Left ventricle myocardium inferior (tissue), 1 donor: Measurements from ENCODE around the gene C19orf67. TPM values are rescaled to one million over a fixed set of nuclear protein-coding genes. Genes with fewer than 3 reads are reported as not detected.
A peak's percentile ranks its signal among the peaks of the same experiment; 100 is the strongest.

Source experiments
- DNase-seq: peaks from one replicate; pipeline ENCODE4 v3.0.0-alpha.2; 2020
- H3K27ac ChIP-seq: fragments of 200-600 bp; replicated peaks from 2 replicates; pipeline ENCODE4 v1.8.0; 2021
- H3K27me3 ChIP-seq: fragments of 200-600 bp; 2 replicates; pipeline ENCODE4 v1.8.0; 2021; ENCODE audit warnings: low read depth
- H3K36me3 ChIP-seq: fragments of 200-600 bp; 2 replicates; pipeline ENCODE4 v1.8.0; 2021
- H3K4me1 ChIP-seq: fragments of 200-600 bp; 2 replicates; pipeline ENCODE4 v1.8.0; 2021
- H3K4me3 ChIP-seq: fragments of 200-600 bp; 2 replicates; pipeline ENCODE4 v1.8.0; 2021; ENCODE audit warnings: mild to moderate bottlenecking, moderate library complexity
- H3K9me3 ChIP-seq: fragments of 200-600 bp; replicated peaks from 2 replicates; pipeline ENCODE4 v1.8.0; 2021
- intact Hi-C: fragments of 100-400 bp; cut with micrococcal nuclease; formaldehyde crosslinking; loops from one replicate; pipeline ENCODE4 v1.11.0; 2022
- total RNA-seq: library from RNA; stranded (reverse); fragmentation: NEBNext Ultra II Directional; extraction: Animal tissue kit (Norgen Biotek cat#: 25700); gene quantifications from one replicate; pipeline ENCODE4 v1.2.1, GENCODE V29; 2021
- TF ChIP-seq, protein P1 (sequence below): fragments of 200-600 bp; IDR thresholded peaks from 2 replicates; pipeline ENCODE4 v1.8.0; 2021; ENCODE audit warnings: antibody characterized with exemption, mild to moderate bottlenecking, borderline replicate concordance
- donor health status: DM: no; HTN: yes; CAD: no; lungs with severe emphysema.

C19orf67 gene
- total RNA-seq, 1 donor from 2014 or later, result not detected

DNA sequence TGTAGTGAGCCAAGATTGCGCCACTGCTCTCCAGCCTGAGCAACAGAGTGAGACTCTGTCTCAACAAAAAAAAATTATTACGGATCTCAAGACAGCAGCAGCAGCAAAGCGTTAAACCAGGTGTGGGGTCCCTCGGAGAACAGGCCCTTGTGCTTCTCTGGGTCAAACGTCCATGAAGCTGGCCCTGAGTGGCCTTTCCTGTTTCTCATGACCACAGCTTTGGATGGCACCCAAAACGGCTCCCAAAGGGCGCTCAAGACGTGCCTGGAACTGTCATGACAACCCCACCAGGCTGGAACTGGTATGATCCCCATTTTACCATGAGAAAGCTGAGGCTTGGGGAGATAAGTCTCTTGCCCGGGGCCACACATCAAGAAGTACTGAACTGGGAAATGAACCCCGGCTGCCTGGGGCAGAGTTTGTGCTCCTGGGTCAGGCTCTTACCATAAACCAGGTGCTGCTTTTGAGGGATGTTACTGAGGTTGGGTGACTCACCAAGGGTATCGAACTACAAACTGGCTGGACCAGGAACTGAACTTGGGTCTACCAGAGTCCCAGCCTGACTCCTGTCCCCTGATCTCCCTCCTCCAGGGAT lies 16.6 kb upstream of the C19orf67 start:
- TF ChIP-seq, protein P1, sequence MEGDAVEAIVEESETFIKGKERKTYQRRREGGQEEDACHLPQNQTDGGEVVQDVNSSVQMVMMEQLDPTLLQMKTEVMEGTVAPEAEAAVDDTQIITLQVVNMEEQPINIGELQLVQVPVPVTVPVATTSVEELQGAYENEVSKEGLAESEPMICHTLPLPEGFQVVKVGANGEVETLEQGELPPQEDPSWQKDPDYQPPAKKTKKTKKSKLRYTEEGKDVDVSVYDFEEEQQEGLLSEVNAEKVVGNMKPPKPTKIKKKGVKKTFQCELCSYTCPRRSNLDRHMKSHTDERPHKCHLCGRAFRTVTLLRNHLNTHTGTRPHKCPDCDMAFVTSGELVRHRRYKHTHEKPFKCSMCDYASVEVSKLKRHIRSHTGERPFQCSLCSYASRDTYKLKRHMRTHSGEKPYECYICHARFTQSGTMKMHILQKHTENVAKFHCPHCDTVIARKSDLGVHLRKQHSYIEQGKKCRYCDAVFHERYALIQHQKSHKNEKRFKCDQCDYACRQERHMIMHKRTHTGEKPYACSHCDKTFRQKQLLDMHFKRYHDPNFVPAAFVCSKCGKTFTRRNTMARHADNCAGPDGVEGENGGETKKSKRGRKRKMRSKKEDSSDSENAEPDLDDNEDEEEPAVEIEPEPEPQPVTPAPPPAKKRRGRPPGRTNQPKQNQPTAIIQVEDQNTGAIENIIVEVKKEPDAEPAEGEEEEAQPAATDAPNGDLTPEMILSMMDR, result no peak
- Histone ChIP-seq H3K27me3 (no peaks in the 10 kb centered on the region), H3K4me3 (no peak overlapping the region), H3K36me3 (peaks cover 96% of the 10 kb centered on the region), H3K27ac (peak overlapping the region; percentile 60), H3K4me1 (peaks cover 32% of the 10 kb centered on the region), H3K9me3 (no peaks in the 10 kb centered on the region)
- intact Hi-C loops, result no loop called here
- no peak for DNase-seq

DNA sequence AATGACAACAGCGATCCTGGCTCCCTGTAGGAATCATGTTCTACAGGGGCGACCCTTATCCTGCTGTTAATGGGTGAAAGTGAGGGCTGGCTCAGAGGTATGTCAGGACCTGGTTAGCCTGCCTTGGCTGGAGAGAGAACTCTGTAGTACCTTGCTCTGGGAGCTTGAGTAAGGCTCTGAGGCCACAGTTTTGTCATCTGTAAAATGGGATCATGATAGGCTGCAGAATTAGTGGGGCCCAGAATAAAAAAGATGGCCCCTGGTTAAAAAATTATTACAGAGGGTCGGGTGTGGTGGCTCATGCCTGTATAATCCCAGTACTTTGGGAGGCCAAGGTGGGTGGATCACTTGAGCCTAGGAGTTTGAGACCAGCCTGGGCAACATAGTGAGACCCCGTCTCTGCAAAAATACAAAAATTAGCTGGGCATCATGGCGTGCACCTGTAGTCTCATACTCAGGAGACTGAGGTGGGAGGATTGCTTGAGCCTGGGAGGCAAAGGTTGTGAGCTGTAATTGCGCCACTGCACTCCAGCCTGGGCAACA lies 15.5 kb upstream of the C19orf67 start:
- H3K27me3 ChIP-seq, result no peaks in the 10 kb centered on the region
- TF ChIP-seq, protein P1, result no peak
- no peak for DNase-seq
- peaks cover 24% of the 10 kb centered on the region for H3K4me1 ChIP-seq
- peaks cover 100% of the 10 kb centered on the region for H3K36me3 ChIP-seq
- H3K9me3 ChIP-seq, result no peaks in the 10 kb centered on the region
- no peak overlapping the region for H3K4me3 ChIP-seq
- H3K27ac ChIP-seq, result peak overlapping the region; percentile 60
- intact Hi-C loops, result no loop called here

DNA sequence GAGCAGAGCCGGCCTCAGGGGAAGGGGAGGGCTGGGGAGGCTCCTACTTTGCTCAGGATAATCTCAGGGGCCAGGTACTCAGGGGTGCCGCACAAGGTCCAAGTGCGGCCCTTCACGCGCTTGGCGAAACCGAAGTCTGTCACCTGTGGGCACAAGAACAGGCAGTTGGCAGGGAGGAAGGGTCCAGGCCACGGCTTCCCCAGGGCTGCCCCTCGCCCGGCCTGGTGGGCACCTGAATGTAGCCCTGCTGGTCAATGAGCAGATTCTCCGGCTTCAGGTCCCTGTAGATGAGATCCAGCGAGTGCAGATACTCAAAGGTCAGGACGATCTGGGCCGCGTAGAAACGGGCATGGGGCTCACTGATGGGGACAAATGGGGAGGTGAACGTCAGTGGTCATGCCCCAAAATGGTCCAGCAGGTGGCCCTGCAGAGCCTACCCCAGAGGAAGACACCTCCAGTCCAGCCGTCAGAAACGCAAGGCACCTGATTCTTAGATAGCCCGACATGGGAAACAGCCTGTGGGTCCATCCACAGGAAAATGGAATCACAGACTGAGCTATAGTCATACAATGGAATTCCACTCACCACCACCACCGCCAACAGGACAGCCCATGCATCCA lies 12.1 kb upstream of the C19orf67 start:
- Histone ChIP-seq H3K36me3 (peaks cover 79% of the 10 kb centered on the region), H3K4me3 (no peak overlapping the region), H3K27me3 (no peaks in the 10 kb centered on the region), H3K27ac (no peak overlapping the region), H3K9me3 (peaks cover 12% of the 10 kb centered on the region), H3K4me1 (peaks cover 12% of the 10 kb centered on the region)
- no peak for DNase-seq
- intact Hi-C loops, result no loop called here
- TF ChIP-seq, protein P1, result peak; percentile 46

DNA sequence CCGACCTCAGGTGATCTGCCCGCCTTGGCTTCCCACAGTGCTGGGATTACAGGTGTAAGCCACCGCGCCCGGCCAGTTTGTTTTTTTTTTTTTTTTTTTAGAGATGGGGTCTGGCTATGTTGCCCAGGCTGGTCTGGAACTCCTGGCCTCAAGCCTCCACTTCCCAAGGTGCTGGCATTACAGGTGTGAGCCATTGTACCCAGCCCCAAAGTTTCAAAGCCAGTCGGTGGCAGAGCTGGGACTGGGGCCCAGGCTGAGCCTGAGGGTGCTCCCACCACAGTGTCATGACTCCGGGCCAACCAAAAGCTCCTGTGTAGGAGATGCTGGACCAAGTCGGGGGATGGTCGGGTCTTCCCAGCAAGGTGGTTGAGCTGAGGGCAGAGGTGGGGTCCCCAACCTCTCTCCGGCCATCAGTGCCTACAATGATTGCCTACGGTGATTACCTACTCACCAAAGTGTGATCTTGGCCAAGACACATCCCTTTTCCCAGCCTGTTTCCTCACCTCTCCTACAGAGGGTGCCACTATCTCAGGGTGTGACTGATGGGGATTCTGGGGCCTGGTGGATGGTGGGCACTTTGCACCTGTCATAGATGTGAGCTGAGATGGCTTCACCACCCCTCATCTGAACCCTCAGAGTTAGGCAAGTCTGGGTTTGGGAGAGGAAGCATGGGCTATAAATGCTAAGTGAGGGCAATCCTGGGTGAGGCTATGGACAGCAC lies 10.8 kb upstream of the C19orf67 start:
- TF ChIP-seq, protein P1, result no peak
- intact Hi-C loops, result no loop called here
- H3K36me3 ChIP-seq, result peaks cover 67% of the 10 kb centered on the region

DNA sequence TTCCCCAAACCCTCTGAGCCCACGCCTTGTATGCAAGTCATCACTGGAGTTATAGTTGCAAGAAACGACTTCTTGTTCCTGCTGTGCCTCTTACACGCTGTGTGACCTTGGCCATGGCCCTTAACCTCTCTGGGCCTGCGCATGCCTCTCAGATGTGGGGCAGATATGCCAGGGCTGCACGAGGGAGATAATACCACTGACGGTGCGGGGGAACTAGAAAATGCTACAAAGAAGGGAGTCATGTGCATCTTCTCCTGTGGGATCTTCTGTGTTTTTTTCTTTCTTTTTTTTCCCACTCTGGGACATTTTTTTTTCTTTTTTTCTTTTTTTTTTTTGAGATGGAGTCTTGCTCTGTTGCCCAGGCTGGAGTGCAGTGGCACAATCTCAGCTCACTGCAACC lies 9.3 kb upstream of the C19orf67 start:
- Histone ChIP-seq H3K4me1 (peaks cover 11% of the 10 kb centered on the region), H3K36me3 (peaks cover 51% of the 10 kb centered on the region), H3K4me3 (no peak overlapping the region), H3K27ac (no peak overlapping the region), H3K27me3 (no peaks in the 10 kb centered on the region), H3K9me3 (peaks cover 12% of the 10 kb centered on the region)
- TF ChIP-seq, protein P1, result no peak
- intact Hi-C loops, result no loop called here
- no peak for DNase-seq

More for the DNA sequence above, 10.8 kb upstream of the C19orf67 start:
- peaks cover 12% of the 10 kb centered on the region for H3K9me3 ChIP-seq
- DNase-seq, result no peak
- no peak overlapping the region for H3K4me3 ChIP-seq
- H3K4me1 ChIP-seq, result peaks cover 7% of the 10 kb centered on the region
- H3K27me3 ChIP-seq, result no peaks in the 10 kb centered on the region
- H3K27ac ChIP-seq, result no peak overlapping the region
